ENCODE data around the gene SYNE3. TPM values are rescaled to one million over a fixed set of nuclear protein-coding genes. Genes with fewer than 3 reads are reported as not detected.
"Not testable (repeated sequence)": the region's sequence is repeated elsewhere in the genome, so short reads cannot be mapped to it uniquely, and the experiment has no call there.

SYNE3 gene
- total RNA-seq, 1 donor from 2014 or later: 36.5 TPM

DNA sequence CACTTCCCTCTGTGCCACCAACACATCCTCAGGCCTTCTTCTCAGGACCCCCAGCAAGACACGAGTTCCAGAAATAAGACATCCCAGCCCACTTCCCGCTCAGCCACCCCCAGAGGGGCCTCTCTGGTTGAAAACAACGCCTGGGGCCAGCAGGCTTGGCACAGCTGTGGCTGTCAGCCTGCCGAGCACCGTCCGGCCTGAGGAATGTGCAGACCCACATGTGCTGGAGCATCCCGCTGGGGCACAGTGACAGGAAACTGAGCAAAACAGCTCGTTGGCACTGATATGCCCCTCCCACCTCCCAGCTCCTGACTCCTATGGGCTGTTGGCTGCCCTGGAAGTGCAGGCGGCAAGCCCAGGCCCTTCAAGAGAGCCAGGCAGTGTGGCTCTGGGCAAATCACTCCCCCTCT lies 1.4 kb downstream of the SYNE3 start:
- H3K9me3 Mint-ChIP-seq: no peaks in the 10 kb centered on the region
- intact Hi-C loops (cut with micrococcal nuclease): loop anchor here (1.0 kb wide), 1 partner anchor 12 kb away; no protein-coding TSS in a partner anchor
- peaks cover 20% of the 10 kb centered on the region for H3K36me3 Mint-ChIP-seq (ENCODE audit: low read depth)
- H3K4me3 Mint-ChIP-seq (ENCODE audit: low read depth): peak overlapping the region; percentile 92
- H3K4me1 Mint-ChIP-seq (ENCODE audit: low read depth): peaks cover 62% of the 10 kb centered on the region
- no peak for DNase-seq (ENCODE audit: low spot score)
- H3K27ac Mint-ChIP-seq: peak overlapping the region; percentile 52
- no peaks in the 10 kb centered on the region for H3K27me3 Mint-ChIP-seq (ENCODE audit: low read depth)

DNA sequence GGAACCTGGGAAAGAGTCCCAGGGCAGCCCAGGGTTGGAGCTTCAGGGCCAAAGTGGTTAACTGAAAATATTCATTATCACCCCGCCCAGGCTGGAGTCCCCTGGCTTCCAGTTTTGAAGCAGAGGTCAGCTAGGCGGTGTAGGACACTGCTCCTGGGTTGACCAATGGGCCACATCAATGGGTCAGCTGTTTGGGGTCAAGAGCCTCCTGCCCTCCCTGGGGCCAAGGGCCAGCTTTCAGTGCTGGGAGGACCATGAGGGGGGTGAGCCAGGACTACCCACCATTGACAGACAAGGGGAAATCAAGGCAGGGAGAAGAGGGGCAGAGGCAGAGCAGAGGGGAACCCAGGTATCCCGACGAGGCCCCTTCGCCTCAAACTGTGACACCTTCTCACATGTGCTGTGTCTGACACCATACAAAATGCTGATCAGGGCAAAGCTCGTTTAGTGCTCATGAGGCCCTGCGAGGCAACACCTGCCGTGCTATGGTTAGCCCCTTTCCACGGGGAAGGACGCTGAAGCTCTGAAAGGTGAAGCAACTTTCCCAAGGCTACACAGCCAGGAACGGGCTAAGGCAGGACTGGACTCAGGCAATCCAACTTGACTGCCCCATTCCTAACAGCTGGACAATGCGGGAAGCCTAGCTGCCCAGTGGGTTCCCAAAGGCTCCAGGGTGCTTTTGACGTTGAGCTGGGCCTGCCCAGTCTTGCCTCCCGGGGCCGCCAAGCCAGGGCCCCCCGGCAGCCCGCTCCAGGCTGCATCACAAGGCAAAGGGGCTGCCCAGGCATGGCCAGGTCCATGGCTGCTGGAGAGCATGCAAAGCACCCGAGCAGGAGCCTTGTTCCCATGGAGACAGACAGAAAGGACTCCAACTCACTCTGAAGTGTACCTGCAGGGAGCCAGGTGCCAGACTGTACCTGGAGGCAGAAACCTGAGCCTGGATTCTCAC lies 2.0 kb downstream of the SYNE3 start:
- peaks cover 25% of the 10 kb centered on the region for H3K36me3 Mint-ChIP-seq (ENCODE audit: low read depth)
- peaks cover 60% of the 10 kb centered on the region for H3K4me1 Mint-ChIP-seq (ENCODE audit: low read depth)
- DNase-seq (ENCODE audit: low spot score): no peak
- peak overlapping the region; percentile 92 for H3K4me3 Mint-ChIP-seq (ENCODE audit: low read depth)
- no peaks in the 10 kb centered on the region for H3K9me3 Mint-ChIP-seq
- intact Hi-C loops (cut with micrococcal nuclease): loop anchor here (1.0 kb wide), 1 partner anchor 13 kb away; no protein-coding TSS in a partner anchor
- no peaks in the 10 kb centered on the region for H3K27me3 Mint-ChIP-seq (ENCODE audit: low read depth)
- peak overlapping the region; percentile 52 for H3K27ac Mint-ChIP-seq

DNA sequence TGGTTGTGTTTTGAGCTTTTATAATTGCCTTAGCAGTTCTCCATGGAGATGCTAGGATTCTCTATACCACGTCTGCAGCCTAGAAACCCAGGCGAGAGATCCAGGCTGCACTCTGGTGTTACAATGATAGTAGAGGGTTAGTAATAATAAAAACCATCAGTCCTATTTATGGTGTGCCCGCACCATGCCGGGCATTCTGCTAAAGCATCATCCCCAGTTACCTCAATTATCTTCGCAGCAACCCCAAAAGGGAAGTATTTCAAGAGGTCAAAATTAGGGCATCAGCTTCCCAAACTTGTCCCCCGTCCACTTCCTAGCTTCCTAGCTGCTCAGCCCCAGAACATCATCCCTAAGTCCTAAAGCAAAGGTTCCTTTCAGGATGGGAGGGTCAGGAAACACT lies 3.2 kb downstream of the SYNE3 start:
- Mint-ChIP-seq H3K27me3 (ENCODE audit: low read depth) (no peaks in the 10 kb centered on the region), H3K27ac (no peak overlapping the region), H3K4me3 (ENCODE audit: low read depth) (no peak overlapping the region), H3K36me3 (ENCODE audit: low read depth) (peaks cover 31% of the 10 kb centered on the region), H3K9me3 (no peaks in the 10 kb centered on the region), H3K4me1 (ENCODE audit: low read depth) (peaks cover 53% of the 10 kb centered on the region)
- intact Hi-C loops (cut with micrococcal nuclease): no loop called here
- DNase-seq (ENCODE audit: low spot score): no peak

DNA sequence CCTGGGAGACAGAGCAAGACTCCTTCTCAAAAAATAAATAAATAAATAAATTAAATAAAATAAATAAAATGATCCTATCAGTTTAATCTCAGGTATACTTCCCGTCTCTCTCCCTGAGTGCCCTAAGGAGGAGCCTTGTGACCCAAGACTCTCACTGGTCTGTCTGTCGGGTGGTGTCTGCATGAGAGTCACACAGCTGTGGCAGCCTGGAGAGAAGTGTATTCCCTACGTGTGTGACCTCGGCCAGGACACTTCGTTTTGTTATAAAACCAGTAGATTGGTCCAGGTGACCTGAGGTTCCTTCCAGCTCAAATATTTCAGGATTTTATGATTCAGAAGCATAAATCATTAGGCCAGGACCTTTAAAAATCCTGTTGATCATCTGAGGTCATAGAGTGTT lies 4.8 kb downstream of the SYNE3 start:
- peaks cover 51% of the 10 kb centered on the region for H3K4me1 Mint-ChIP-seq (ENCODE audit: low read depth)
- no peaks in the 10 kb centered on the region for H3K9me3 Mint-ChIP-seq
- peaks cover 38% of the 10 kb centered on the region for H3K36me3 Mint-ChIP-seq (ENCODE audit: low read depth)
- no peaks in the 10 kb centered on the region for H3K27me3 Mint-ChIP-seq (ENCODE audit: low read depth)
- intact Hi-C loops (cut with micrococcal nuclease): no loop called here
- peak overlapping the region; percentile 26 for H3K27ac Mint-ChIP-seq
- no peak overlapping the region for H3K4me3 Mint-ChIP-seq (ENCODE audit: low read depth)
- no peak for DNase-seq (ENCODE audit: low spot score)

DNA sequence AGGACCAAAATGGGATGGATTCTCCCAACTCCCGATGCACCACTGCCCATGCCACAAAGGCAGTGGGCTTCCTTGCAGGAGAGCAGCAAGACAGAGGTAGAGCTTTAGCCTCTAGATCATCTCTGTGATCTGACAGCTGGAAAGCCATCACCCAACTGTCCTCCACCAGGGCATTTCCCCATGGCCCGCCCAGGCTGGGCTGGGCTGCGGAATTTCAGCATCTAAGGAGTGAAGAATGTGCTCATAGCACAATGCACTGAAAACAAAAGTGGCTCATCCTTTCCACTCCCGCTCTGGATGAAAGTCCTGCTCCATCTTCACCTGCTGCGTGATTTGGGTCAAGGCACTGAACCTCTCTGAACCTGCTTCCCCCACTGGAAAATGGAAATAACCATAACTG lies 5.6 kb downstream of the SYNE3 start:
- H3K9me3 Mint-ChIP-seq: no peaks in the 10 kb centered on the region
- H3K4me3 Mint-ChIP-seq (ENCODE audit: low read depth): no peak overlapping the region
- intact Hi-C loops (cut with micrococcal nuclease): no loop called here
- no peaks in the 10 kb centered on the region for H3K27me3 Mint-ChIP-seq (ENCODE audit: low read depth)
- no peak for DNase-seq (ENCODE audit: low spot score)
- peaks cover 54% of the 10 kb centered on the region for H3K4me1 Mint-ChIP-seq (ENCODE audit: low read depth)
- peaks cover 39% of the 10 kb centered on the region for H3K36me3 Mint-ChIP-seq (ENCODE audit: low read depth)
- no peak overlapping the region for H3K27ac Mint-ChIP-seq

DNA sequence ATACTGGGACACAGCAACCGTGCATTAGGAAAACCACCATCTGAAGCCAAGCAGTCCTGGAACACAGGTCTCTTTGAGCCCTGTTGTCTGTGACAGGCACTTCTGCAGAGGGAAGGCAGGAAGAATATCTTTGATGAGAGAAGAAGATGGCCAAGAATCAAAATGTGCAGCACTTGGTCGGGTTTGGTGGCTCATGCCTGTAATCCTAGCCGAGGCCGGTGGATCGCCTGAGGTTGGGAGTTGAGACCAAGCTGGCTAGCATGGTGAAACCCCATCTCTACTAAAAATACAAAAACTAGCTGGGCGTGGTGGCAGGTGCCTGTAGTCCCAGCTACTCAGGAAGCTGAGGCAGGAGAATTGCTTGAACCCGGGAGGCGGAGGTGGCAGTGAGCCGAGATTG lies 6.1 kb downstream of the SYNE3 start:
- intact Hi-C loops (cut with micrococcal nuclease); DNase-seq (ENCODE audit: low spot score); H3K9me3 Mint-ChIP-seq; H3K4me3 Mint-ChIP-seq (ENCODE audit: low read depth); H3K27me3 Mint-ChIP-seq (ENCODE audit: low read depth): not testable (repeated sequence)
- Mint-ChIP-seq H3K36me3 (ENCODE audit: low read depth) (peaks cover 40% of the 10 kb centered on the region), H3K4me1 (ENCODE audit: low read depth) (peaks cover 55% of the 10 kb centered on the region), H3K27ac (peak overlapping the region; percentile 59)

DNA sequence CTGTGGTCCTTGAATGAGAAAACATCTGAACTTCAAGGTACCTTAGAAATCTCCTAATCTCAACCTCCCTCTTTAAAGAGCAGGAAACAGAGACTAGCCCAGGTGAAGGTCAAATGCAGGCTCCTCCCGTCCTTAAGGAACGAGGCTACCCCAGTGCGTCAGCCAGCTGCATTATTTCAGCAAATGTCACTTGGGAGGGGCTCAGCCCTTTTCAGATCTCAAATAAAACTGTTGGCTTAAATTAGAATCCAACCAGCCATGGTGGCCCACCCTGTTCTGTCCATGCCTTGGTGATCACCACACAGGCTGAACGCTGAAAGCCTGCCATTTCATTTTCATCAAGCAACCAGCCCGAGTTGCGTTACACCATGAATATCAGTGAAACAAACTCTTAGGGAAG lies 7.0 kb downstream of the SYNE3 start:
- Mint-ChIP-seq H3K27ac (peak overlapping the region; percentile 59), H3K27me3 (ENCODE audit: low read depth) (no peaks in the 10 kb centered on the region), H3K4me1 (ENCODE audit: low read depth) (peaks cover 55% of the 10 kb centered on the region), H3K4me3 (ENCODE audit: low read depth) (no peak overlapping the region), H3K36me3 (ENCODE audit: low read depth) (peaks cover 39% of the 10 kb centered on the region), H3K9me3 (no peaks in the 10 kb centered on the region)
- no peak for DNase-seq (ENCODE audit: low spot score)
- intact Hi-C loops (cut with micrococcal nuclease): no loop called here

DNA sequence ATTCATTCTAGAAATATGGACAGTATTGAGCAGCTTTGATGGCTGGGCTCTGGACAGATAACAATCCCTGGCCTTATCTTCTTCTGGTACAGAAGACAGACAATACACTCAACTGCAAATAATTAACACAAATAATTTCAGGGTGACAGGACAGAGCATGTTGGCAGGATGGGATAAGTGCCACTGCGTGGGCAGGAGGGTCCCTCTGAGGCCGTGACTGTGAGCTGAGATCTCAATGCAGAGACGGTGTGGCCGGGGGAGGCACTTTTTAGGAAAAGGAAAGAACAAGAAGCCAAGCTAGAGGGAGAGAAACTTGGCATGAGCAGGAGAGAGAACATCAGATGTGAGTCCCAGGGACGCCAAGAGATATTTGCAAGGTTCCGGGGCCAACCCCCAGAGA lies 8.1 kb downstream of the SYNE3 start:
- peak overlapping the region; percentile 62 for H3K27ac Mint-ChIP-seq
- intact Hi-C loops (cut with micrococcal nuclease): no loop called here
- no peak for DNase-seq (ENCODE audit: low spot score)
- H3K4me3 Mint-ChIP-seq (ENCODE audit: low read depth): no peak overlapping the region
- peaks cover 42% of the 10 kb centered on the region for H3K36me3 Mint-ChIP-seq (ENCODE audit: low read depth)
- no peaks in the 10 kb centered on the region for H3K9me3 Mint-ChIP-seq
- no peaks in the 10 kb centered on the region for H3K27me3 Mint-ChIP-seq (ENCODE audit: low read depth)
- peaks cover 53% of the 10 kb centered on the region for H3K4me1 Mint-ChIP-seq (ENCODE audit: low read depth)

DNA sequence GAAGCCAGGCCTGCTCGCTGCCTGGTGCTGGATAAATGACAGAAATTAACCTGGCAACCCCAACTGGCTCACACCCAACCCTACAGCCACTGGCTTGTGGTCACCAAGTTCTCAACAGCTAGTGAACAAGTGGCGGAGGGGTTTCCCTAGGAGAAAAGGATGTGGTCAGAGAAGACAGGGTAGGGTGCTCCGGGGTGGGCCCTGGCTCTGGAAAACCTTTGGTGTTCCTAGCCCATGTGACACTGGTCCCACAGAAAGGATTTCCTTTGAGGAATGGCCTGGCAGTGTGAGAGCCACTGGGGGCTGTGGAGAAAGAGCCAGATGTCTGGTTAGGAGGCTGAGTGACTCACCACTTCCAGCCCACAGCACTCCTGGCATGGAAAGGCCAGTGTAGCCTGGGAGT lies 8.7 kb downstream of the SYNE3 start:
- Mint-ChIP-seq H3K4me3 (ENCODE audit: low read depth) (no peak overlapping the region), H3K4me1 (ENCODE audit: low read depth) (peaks cover 53% of the 10 kb centered on the region), H3K9me3 (no peaks in the 10 kb centered on the region), H3K36me3 (ENCODE audit: low read depth) (peaks cover 42% of the 10 kb centered on the region), H3K27ac (peak overlapping the region; percentile 33), H3K27me3 (ENCODE audit: low read depth) (no peaks in the 10 kb centered on the region)
- intact Hi-C loops (cut with micrococcal nuclease): no loop called here
- no peak for DNase-seq (ENCODE audit: low spot score)

DNA sequence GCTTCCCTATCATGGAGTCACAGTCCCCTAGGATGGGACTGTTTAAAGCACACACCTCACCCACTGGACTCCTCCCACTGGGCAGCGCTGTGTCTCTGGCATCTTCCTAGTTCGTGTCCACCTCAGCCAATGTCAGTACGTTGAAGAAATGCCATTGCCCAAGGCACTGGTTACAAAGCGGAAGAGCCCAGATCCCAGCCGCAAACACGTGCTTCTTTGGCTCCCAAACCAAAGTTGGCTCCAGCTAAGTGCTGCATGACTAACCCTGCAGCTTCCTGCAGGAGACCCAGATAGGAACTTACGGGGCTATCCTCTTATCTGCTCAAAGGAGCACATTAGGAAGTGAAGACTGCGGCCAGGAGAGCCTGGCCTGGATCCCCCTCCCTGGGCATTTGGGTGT lies 9.3 kb downstream of the SYNE3 start:
- Mint-ChIP-seq H3K36me3 (ENCODE audit: low read depth) (peaks cover 46% of the 10 kb centered on the region), H3K27ac (no peak overlapping the region), H3K9me3 (no peaks in the 10 kb centered on the region), H3K27me3 (ENCODE audit: low read depth) (no peaks in the 10 kb centered on the region), H3K4me1 (ENCODE audit: low read depth) (peaks cover 57% of the 10 kb centered on the region), H3K4me3 (ENCODE audit: low read depth) (no peak overlapping the region)
- no peak for DNase-seq (ENCODE audit: low spot score)
- intact Hi-C loops (cut with micrococcal nuclease): no loop called here

DNA sequence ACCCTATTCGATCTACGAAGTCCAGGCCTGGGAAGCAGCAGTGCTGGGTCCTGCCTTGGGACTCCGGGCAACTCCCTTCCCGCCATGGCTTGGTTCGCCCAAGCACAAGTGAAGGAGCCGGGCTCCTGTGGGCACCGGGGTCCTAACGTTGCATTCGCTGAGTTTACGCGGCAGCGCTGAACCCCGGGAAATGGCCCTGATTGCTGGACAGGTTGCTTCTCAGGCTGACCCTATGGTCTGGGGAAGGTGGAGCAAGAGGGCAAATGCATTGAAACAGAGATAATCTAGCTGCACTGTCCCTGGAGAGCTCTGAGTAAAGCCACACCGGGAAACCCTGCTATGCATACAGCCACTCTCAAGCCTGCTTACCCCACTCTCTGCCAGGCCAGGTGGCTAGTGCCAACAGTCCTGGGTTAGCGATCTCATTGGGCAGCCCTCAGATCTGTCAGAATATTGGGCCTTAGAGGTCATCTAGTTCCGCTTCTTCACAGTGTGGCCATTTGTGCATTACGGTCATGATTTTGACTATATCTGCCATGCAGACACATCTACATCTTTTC lies 11.3 kb downstream of the SYNE3 start:
- Mint-ChIP-seq H3K4me3 (ENCODE audit: low read depth) (no peak overlapping the region), H3K36me3 (ENCODE audit: low read depth) (peaks cover 51% of the 10 kb centered on the region), H3K9me3 (no peaks in the 10 kb centered on the region), H3K27me3 (ENCODE audit: low read depth) (no peaks in the 10 kb centered on the region), H3K27ac (no peak overlapping the region), H3K4me1 (ENCODE audit: low read depth) (peaks cover 64% of the 10 kb centered on the region)
- no peak for DNase-seq (ENCODE audit: low spot score)
- intact Hi-C loops (cut with micrococcal nuclease): no loop called here

DNA sequence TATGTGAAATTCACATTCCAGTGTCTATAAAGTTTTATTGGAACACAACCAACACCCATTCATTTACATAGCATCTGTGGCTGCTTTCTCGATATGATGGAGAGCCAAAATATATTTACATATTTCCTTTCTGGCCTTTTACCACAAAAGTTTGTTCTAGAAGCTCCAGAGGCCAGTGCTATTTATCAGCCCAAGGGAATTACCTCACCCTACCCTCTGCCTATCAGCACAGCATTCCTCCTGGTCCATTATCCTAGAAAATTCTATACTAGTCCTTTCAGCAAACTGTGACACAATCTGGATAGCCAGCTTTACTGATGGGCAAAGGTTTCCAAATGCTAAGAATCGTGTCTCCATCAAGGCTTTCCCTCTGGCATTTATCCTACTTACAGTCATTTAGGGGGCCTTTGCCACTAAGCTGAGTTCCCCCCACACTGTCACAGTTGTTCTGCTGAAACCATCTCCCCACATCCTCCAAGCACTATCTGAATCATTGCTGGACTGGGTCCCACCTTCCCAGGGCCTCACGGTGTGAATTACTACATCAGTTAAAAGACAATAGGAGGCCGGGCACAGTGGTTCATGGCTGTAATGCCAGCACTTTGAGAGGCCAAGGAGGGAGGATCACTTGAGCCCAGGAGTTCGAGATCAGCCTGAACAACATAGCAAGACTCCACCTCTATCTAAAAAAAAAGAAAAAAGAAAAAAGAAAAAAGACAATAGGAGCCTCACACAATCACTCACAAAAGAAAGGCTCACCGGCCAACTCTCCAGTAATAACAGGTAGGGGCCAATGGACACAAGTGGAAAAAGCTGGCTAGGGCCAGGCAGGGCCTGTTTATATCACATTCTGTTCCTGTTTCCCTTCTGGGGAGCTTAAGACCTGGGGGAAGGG lies 12.1 kb downstream of the SYNE3 start:
- Mint-ChIP-seq H3K27me3 (ENCODE audit: low read depth) (no peaks in the 10 kb centered on the region), H3K9me3 (no peaks in the 10 kb centered on the region), H3K27ac (peak overlapping the region; percentile 82), H3K4me3 (ENCODE audit: low read depth) (no peak overlapping the region), H3K36me3 (ENCODE audit: low read depth) (peaks cover 48% of the 10 kb centered on the region), H3K4me1 (ENCODE audit: low read depth) (peaks cover 64% of the 10 kb centered on the region)
- DNase-seq (ENCODE audit: low spot score): no peak
- intact Hi-C loops (cut with micrococcal nuclease): loop anchor here (1.0 kb wide), 1 partner anchor 19 kb away; no protein-coding TSS in a partner anchor

Data from activated T-helper 2 cell treated with anti-CD3 and anti-CD28 coated beads, Interferon-gamma antibody, Interleukin-2, Interleukin-4, amounts not matched to agents 10 μg/mL and 5 μg/mL and 100 μg/mL, durations not matched to agents 14 hours and 24 hours and 36 hours (primary cell).